GM12874 (cell line): Measurements from ENCODE around the gene LAMP2.

Experiments
- TF ChIP-seq, protein P1 (sequence below): IDR thresholded peaks from 2 replicates; pipeline ENCODE4 v1.5.1; 2011; ENCODE audit warnings: low read depth, mild to moderate bottlenecking, control low read depth, low read length, moderate library complexity; ENCODE audit not compliant: insufficient read depth

LAMP2 gene

DNA sequence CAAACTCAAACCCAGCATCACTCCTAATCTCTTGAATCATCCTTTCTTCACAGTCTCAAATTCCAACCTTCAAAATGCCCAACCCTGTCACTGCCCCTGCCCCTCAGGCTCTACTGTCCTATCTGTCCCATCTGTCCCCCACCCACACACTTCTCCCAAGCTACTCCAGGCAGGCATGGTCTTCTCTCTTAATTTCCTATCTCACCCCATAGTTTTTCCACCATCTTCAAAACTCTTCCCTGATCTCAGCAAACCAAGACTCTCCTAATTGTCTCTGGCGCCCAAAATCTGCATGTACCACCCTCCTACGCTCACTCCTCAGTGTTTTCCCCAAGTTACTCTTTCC lies 644 bp downstream of the LAMP2 start:
- TF ChIP-seq, protein P1, sequence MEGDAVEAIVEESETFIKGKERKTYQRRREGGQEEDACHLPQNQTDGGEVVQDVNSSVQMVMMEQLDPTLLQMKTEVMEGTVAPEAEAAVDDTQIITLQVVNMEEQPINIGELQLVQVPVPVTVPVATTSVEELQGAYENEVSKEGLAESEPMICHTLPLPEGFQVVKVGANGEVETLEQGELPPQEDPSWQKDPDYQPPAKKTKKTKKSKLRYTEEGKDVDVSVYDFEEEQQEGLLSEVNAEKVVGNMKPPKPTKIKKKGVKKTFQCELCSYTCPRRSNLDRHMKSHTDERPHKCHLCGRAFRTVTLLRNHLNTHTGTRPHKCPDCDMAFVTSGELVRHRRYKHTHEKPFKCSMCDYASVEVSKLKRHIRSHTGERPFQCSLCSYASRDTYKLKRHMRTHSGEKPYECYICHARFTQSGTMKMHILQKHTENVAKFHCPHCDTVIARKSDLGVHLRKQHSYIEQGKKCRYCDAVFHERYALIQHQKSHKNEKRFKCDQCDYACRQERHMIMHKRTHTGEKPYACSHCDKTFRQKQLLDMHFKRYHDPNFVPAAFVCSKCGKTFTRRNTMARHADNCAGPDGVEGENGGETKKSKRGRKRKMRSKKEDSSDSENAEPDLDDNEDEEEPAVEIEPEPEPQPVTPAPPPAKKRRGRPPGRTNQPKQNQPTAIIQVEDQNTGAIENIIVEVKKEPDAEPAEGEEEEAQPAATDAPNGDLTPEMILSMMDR: no peak

DNA sequence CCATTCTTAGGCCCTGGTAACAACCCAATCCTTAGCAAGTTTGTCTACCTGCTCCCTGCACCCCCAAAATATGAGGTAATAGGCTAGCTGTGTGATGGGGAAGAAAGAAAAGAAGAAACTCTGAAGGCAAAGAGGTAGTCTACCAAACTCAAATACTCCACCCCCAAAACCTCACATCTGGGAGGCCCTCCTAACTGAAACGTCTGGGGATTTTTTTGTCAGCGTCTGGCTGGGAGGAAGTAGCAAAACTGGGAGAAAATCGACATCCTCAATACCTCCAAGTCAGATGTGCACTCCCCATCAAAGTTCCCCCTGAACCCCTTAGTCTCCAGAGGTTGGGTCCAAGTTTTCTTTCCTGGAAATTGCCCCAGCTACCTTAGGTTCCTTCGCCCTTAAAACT lies 1.0 kb downstream of the LAMP2 start:
- TF ChIP-seq, protein P1: no peak

DNA sequence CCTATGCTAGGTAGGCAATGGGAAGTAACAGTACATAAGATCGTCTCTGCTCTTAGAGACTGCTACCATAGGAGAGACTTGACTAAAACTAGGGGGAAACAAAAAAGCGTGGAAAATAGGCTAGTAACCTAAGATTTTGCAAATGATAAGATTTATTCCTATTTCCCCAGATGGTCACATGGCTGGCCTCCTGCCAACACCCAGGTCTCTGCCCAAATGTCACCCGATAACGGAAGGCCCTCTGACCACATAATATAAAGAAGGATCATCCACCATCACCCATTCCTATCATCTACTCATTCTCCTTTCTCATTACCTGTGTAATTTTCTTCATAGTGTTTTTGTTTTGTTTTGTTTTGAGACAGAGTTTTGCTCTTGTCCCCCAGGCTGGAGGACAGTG lies 4.7 kb downstream of the LAMP2 start:
- TF ChIP-seq, protein P1: no peak

DNA sequence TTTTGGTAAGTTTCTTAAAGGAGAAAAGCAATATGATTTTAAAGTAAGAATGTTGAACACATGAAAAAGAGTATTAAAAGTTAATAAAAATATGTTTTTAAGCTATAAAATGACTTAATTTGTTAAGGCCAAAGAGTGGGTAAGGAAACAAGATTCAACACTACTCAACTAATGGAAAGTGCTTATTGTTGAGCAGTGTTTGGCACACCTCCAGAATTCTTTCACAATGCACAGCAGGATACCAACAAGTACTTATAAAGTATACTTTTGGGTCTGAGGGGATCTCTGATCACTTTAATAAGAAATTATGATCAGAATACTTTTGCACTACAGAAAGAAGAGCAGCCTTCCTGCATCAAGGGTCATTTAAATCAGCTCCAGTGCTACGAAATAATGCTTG lies 5.9 kb downstream of the LAMP2 start:
- TF ChIP-seq, protein P1: no peak

DNA sequence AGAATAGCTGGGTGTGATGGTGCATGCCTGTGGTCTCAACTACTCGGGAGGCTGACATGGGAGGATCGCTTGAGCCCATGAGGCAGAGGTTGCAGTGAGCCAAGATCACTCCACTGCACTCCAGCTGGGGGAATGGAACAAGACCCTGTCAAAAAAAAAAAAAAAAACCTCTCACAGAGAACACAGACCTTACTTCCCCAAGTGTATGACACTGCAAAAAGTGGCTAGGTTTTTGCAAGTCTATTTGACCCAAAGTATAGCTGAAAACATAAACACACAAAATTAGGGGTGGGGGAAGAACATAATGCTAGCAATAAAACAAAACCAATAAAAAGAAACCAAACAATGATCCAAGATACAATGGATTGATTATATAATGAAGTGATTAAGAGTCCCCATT lies 6.7 kb downstream of the LAMP2 start:
- TF ChIP-seq, protein P1: no peak

DNA sequence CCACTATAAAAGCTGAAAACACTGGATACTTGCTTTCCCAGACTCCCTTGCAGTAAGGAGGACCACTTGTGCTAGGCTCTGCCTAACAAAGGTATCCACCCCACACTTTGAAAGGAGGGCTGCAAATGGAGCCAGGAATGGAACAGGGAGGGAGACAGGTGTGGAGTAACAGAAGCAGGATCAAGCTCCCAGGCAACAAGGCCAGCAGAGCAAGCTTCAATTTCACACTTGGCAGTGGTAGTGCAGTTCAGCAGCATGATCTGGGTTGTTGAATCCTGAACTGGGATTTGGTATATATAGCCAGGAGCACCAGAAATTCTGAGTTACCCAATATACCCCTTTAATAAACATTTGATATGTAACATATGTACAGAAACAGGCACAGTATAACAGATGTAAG lies 9.8 kb downstream of the LAMP2 start:
- TF ChIP-seq, protein P1: no peak

DNA sequence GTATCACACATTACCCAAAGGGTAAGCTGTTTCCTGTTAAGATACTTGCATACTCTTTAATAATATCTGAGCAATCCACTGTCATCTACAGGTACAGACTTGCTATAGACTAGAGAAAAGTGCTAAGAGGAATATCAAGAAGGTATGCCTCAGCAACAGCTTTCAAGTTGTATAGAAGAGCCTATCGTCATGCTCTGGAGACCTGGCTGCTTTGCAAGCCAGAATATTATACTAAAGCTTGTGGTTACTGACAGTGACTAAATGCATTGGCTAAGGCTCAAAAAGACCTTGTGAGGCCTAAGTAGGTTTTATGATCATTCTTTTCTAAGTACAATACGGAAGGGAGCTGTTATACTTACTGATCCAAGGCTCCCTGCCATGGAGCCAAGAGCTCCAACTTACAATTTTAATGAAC lies 11.3 kb downstream of the LAMP2 start:
- TF ChIP-seq, protein P1: no peak

DNA sequence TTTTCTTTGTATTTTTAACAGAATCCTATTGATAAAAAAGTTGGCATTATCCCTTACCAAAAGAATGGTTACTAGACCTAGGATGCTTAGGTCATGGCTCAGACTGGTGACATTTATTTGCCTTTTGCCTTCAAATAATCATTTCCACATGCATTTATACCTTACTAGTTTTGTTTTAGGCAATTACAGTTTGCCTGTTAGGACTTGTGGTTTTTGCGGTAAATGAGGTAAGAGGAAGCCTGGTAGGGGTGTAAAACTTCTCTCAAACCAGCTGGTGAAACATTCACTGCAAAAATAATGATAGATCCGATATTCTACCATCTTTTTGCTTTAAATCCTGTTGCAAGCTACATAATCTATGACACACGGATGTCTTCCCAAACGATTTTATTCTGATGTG lies 12.1 kb downstream of the LAMP2 start:
- TF ChIP-seq, protein P1: no peak
